ENCODE measurements around the gene TUBB2A. TPM values are rescaled to one million over a fixed set of nuclear protein-coding genes. Genes with fewer than 3 reads are reported as not detected.
"Not testable (repeated sequence)": the region's sequence is repeated elsewhere in the genome, so short reads cannot be mapped to it uniquely, and the experiment has no call there.

Gene TUBB2A
- total RNA-seq, 1 experiment from 2014 or later = 70.2 TPM

- Histone ChIP-seq H3K4me3 (ENCODE audit: low read length) (no peak overlapping the region), H3F3A (ENCODE audit: low read length, unreplicated experiment) (no peaks in the 10 kb centered on the region), H3K9ac (ENCODE audit: low read length) (no peak overlapping the region), H3K79me2 (ENCODE audit: low read length) (peaks cover 4% of the 10 kb centered on the region; the same call in 1 of the 2 replicates), H3K27me3 (ENCODE audit: low read length) (no peaks in the 10 kb centered on the region), H2AFZ (ENCODE audit: low read length) (no peak overlapping the region), H3K4me2 (ENCODE audit: low read length) (peak overlapping the region; percentile 61), H3K9me3 (ENCODE audit: low read length) (no peaks in the 10 kb centered on the region), H3K9me2 (replicated peaks; ENCODE audit: low read length) (no peaks in the 10 kb centered on the region), H4K20me1 (ENCODE audit: low read length) (no peaks in the 10 kb centered on the region), H3K36me3 (ENCODE audit: low read depth, low read length) (peaks cover 3% of the 10 kb centered on the region; the same call in 1 of the 2 replicates), H3K4me1 (ENCODE audit: insufficient read depth, low read length) (peaks cover 18% of the 10 kb centered on the region), H3K27ac (ENCODE audit: low read length) (no peak overlapping the region)
- ChIA-PET CTCF (interaction anchor here (0.6 kb wide), 1 partner anchor 18 kb away, joined by 3 read pairs; no protein-coding TSS in a partner anchor), POLR2A (ENCODE audit: unreplicated experiment) (no interaction called here)
- ATAC-seq = no peak
- intact Hi-C loops (cut with micrococcal nuclease) = no loop called here
- DNase-seq = peak; percentile 49
- no TSS peak for BruUV-seq (replicated peaks)
- TF ChIP-seq EZH2phosphoT487 (IDR thresholded peaks at IDR 0.05; ENCODE audit: borderline replicate concordance, low read length) (no peak), EZH2 (IDR thresholded peaks at IDR 0.05; ENCODE audit: low read length, unreplicated experiment) (no peak), CTCF (conservative IDR thresholded peaks at IDR 0.05; ENCODE audit: low read depth, low read length) (no peak)
These were observed 2.7 kb upstream of the TUBB2A start for GRCh38 chr6:3159805-3160781.

GRCh38 chr6:3156184-3157130, 887 bp downstream of the TUBB2A start:
- H3K9me2 ChIP-seq (replicated peaks; ENCODE audit: low read length); H3K9me3 ChIP-seq (ENCODE audit: low read length); H3K27ac ChIP-seq (ENCODE audit: low read length); H3K79me2 ChIP-seq (ENCODE audit: low read length); H3K27me3 ChIP-seq (ENCODE audit: low read length); DNase-seq; H3K36me3 ChIP-seq (ENCODE audit: low read depth, low read length); H3F3A ChIP-seq (ENCODE audit: low read length, unreplicated experiment); H3K4me1 ChIP-seq (ENCODE audit: insufficient read depth, low read length); H4K20me1 ChIP-seq (ENCODE audit: low read length): not testable (repeated sequence)
- intact Hi-C loops (cut with micrococcal nuclease) = loop anchor here (1.0 kb wide), 1 partner anchor 95 kb away; no protein-coding TSS in a partner anchor
- ATAC-seq = peak; percentile 35
- Histone ChIP-seq H3K4me2 (ENCODE audit: low read length) (peak overlapping the region; percentile 97), H2AFZ (ENCODE audit: low read length) (peak overlapping the region; percentile 24), H3K9ac (ENCODE audit: low read length) (peak overlapping the region; percentile 83), H3K4me3 (ENCODE audit: low read length) (peak overlapping the region; percentile 92)
- ChIA-PET POLR2A (ENCODE audit: unreplicated experiment) (interaction anchor here (0.6 to 0.9 kb wide), 3 partner anchors 18 to 1157 kb away, joined by 3 to 7 read pairs (median 3); no protein-coding TSS in a partner anchor), CTCF (interaction anchor here (0.5 to 1.4 kb wide), 7 partner anchors 8 to 184 kb away, joined by 3 to 14 read pairs (median 4); no protein-coding TSS in a partner anchor)
- TSS peak; percentile 47 for BruUV-seq (replicated peaks)

GRCh38 chr6:3155416-3155815, 1.9 kb downstream of the TUBB2A start:
- H3K4me1 ChIP-seq (ENCODE audit: insufficient read depth, low read length); H3K36me3 ChIP-seq (ENCODE audit: low read depth, low read length); H3K27ac ChIP-seq (ENCODE audit: low read length); H3F3A ChIP-seq (ENCODE audit: low read length, unreplicated experiment); H4K20me1 ChIP-seq (ENCODE audit: low read length); POLR2A ChIA-PET (ENCODE audit: unreplicated experiment); H2AFZ ChIP-seq (ENCODE audit: low read length); H3K4me2 ChIP-seq (ENCODE audit: low read length); H3K4me3 ChIP-seq (ENCODE audit: low read length); CTCF ChIA-PET; intact Hi-C loops (cut with micrococcal nuclease); H3K9ac ChIP-seq (ENCODE audit: low read length); ATAC-seq; H3K9me3 ChIP-seq (ENCODE audit: low read length); H3K27me3 ChIP-seq (ENCODE audit: low read length); BruUV-seq (replicated peaks); H3K9me2 ChIP-seq (replicated peaks; ENCODE audit: low read length); DNase-seq; H3K79me2 ChIP-seq (ENCODE audit: low read length): not testable (repeated sequence)
